ENCODE data around the gene NDUFV3. TPM values are rescaled to one million over a fixed set of nuclear protein-coding genes. Genes with fewer than 3 reads are reported as not detected.

The NDUFV3 gene
- total and polyA plus RNA-seq, 10 donors = 12.0 to 38.8 (median 35.1) TPM

DNA sequence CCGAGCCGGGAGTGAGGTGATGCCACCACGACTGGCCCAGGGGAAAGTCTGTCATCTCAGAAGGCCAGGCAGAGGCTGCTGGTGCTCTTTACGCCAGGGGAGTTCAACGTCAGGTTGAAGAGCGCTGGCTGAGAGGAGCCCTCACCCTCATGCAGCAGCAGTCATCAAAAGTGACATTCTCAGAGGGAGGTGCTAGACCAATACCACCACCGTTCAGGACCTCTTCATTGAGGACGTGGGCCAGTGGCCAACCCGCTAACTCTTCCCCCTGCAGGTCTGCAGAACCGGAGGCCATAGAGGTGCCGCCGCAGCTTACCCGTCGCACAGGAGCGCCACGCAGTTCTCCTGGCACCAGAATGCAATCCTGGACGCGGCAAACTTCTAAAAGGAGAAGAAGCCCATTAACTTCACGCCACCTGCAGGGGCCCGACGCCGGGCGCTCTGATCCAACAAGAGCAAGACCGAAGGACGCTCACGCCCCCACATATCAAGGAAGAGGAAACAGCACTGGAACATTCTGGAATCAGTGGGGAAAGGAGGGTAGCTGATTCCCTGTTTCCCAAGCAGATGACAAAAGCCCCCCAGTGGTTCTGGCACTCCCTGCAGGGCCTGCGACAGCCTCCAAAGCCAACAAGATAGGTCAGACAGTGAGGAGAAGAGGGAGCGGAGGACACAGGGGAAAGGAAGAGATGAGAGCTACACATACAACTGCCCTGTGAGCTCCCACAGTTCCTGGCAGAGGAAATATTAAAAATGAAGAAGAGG is 38.7 kb upstream of the NDUFV3 start:
- H3K27ac ChIP-seq = no peak overlapping the region
- H3K4me1 ChIP-seq = no peaks in the 10 kb centered on the region
- no peaks in the 10 kb centered on the region for H3K9me3 ChIP-seq
- intact Hi-C loops (cut with DNase I; ENCODE audit: low total_unique reads) = no loop called here
- peaks cover 2 to 100% (median 97%) of the 10 kb centered on the region in 6 donors for H3K36me3 ChIP-seq
- no peaks in the 10 kb centered on the region for H3K27me3 ChIP-seq (replicated peaks in 1 of 7)
- no peak overlapping the region for H3K4me3 ChIP-seq
- TF ChIP-seq POLR2AphosphoS5 (IDR thresholded peaks at IDR 0.05) = no peak
- TF ChIP-seq, protein P1, sequence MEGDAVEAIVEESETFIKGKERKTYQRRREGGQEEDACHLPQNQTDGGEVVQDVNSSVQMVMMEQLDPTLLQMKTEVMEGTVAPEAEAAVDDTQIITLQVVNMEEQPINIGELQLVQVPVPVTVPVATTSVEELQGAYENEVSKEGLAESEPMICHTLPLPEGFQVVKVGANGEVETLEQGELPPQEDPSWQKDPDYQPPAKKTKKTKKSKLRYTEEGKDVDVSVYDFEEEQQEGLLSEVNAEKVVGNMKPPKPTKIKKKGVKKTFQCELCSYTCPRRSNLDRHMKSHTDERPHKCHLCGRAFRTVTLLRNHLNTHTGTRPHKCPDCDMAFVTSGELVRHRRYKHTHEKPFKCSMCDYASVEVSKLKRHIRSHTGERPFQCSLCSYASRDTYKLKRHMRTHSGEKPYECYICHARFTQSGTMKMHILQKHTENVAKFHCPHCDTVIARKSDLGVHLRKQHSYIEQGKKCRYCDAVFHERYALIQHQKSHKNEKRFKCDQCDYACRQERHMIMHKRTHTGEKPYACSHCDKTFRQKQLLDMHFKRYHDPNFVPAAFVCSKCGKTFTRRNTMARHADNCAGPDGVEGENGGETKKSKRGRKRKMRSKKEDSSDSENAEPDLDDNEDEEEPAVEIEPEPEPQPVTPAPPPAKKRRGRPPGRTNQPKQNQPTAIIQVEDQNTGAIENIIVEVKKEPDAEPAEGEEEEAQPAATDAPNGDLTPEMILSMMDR (IDR thresholded peaks at IDR 0.05 in 8 of 11, conservative IDR thresholded peaks at IDR 0.05 in 3 of 11) = no peak
- no peak for TF ChIP-seq POLR2A (IDR thresholded peaks at IDR 0.05)
- no peak for DNase-seq
- 95 to 96% (median 95%) methylated on average over 18 to 28 of the region's 28 CpGs for WGBS, 5 donors

DNA sequence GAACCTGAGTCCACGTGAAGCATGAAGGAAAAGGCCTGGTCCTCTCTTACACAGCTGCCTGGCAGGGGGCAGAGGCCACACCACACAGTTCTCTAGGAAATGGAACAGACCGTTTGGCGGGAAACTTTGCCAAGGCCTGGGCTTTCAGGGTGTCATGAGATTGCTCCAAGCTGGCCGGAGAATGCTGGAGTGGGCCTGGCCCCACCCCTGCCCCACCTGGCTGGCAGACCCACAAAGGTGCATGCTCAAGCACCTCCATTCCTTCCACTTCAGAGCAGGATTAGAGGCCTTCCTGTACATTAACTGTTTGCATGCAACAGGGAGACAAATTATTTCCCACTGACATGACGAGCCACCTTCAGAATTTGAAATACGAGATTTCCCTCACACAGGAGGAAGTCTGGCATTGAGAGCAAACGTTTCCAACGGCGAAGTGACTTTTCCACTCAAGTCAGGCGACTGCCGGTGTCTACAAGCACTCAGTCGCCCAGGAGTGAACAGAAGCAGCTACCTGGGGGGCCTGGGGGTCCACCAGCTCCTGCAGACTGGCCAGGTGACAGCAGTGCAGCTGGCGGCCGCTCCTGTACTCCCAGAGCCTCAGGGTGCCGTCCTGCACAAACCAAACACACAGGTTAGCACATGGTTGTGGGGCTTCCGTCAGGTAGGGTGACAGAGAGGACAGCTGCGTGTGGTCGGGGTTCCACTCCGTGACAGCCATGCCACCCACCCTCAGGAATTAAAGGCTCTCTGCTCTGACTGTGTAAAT is 37.8 kb upstream of the NDUFV3 start:
- Histone ChIP-seq H3K27ac (no peak overlapping the region), H3K9me3 (no peaks in the 10 kb centered on the region), H3K36me3 (peaks cover 2 to 100% (median 96%) of the 10 kb centered on the region in 6 donors), H3K27me3 (replicated peaks in 1 of 7) (no peaks in the 10 kb centered on the region), H3K4me1 (no peaks in the 10 kb centered on the region), H3K4me3 (no peak overlapping the region)
- DNase-seq = no peak
- WGBS, 5 donors = 84 to 91% (median 89%) methylated on average over 16 to 19 of the region's 19 CpGs
- TF ChIP-seq, protein P1 (IDR thresholded peaks at IDR 0.05 in 8 of 11, conservative IDR thresholded peaks at IDR 0.05 in 3 of 11) = no peak
- no peak for TF ChIP-seq POLR2AphosphoS5 (IDR thresholded peaks at IDR 0.05)
- no peak for TF ChIP-seq POLR2A (IDR thresholded peaks at IDR 0.05)
- intact Hi-C loops (cut with DNase I; ENCODE audit: low total_unique reads) = no loop called here

DNA sequence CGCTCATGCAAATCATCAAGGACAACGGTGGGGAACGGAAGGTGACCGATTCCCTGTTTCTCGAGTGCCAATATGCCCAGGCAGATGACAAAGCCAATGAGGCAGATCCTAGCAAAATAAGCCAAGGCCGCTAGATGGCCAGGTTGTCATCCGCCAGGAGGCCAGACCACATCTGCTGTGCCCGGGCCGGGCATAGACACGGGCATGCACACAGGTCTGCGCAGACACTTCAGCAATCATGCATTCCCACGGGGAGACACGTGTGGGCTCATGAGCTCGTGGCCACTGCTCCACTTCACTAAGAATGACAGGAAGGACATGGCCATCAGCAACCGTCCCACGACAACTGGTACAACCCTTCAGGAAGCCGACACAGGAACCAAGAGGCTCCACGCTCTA is 37.2 kb upstream of the NDUFV3 start:
- no peak overlapping the region for H3K4me3 ChIP-seq
- DNase-seq = no peak
- peaks cover 2 to 100% (median 96%) of the 10 kb centered on the region in 6 donors for H3K36me3 ChIP-seq
- TF ChIP-seq, protein P1 (IDR thresholded peaks at IDR 0.05 in 8 of 11, conservative IDR thresholded peaks at IDR 0.05 in 3 of 11) = no peak
- TF ChIP-seq POLR2AphosphoS5 (IDR thresholded peaks at IDR 0.05) (no peak), POLR2A (IDR thresholded peaks at IDR 0.05) (no peak)
- no peaks in the 10 kb centered on the region for H3K27me3 ChIP-seq (replicated peaks in 1 of 7)
- 82 to 88% (median 85%) methylated on average over 18 of the region's 18 CpGs for WGBS, 5 donors
- no peaks in the 10 kb centered on the region for H3K9me3 ChIP-seq
- H3K4me1 ChIP-seq = no peaks in the 10 kb centered on the region
- H3K27ac ChIP-seq = no peak overlapping the region
- intact Hi-C loops (cut with DNase I; ENCODE audit: low total_unique reads) = no loop called here

GRCh38 chr21:42857216-42857615 is 35.9 kb upstream of the NDUFV3 start:
- H3K4me3 ChIP-seq = no peak overlapping the region
- H3K27ac ChIP-seq = no peak overlapping the region
- H3K27me3 ChIP-seq (replicated peaks in 1 of 7) = no peaks in the 10 kb centered on the region
- TF ChIP-seq POLR2AphosphoS5 (IDR thresholded peaks at IDR 0.05) = no peak
- TF ChIP-seq, protein P1 (IDR thresholded peaks at IDR 0.05 in 8 of 11, conservative IDR thresholded peaks at IDR 0.05 in 3 of 11) = no peak
- no peak for TF ChIP-seq POLR2A (IDR thresholded peaks at IDR 0.05)
- intact Hi-C loops (cut with DNase I; ENCODE audit: low total_unique reads) = no loop called here
- WGBS, 5 donors = 92 to 98% (median 93%) methylated on average over 8 to 11 of the region's 11 CpGs
- H3K4me1 ChIP-seq = peaks cover 0 to 10% (median 6%) of the 10 kb centered on the region in 6 donors
- H3K36me3 ChIP-seq = peaks cover 2 to 100% (median 92%) of the 10 kb centered on the region in 6 donors
- H3K9me3 ChIP-seq = no peaks in the 10 kb centered on the region
- no peak for DNase-seq

All from spleen (tissue), 11 donors.